Heart right ventricle (tissue), 16 donors: ENCODE data around the gene RAB11B. TPM values are rescaled to one million over a fixed set of nuclear protein-coding genes. Genes with fewer than 3 reads are reported as not detected.

Experiments used
- ATAC-seq, 8 donors: fragments of 200-7000 bp; cut with Tn5 transposase; one replicate each; pipeline ENCODE4 v1.9.1; 2020; ENCODE audit warnings: mild to moderate bottlenecking in 8 of 8, moderate library complexity in 8 of 8, moderate number of reproducible peaks in 1 of 8
- DNase-seq, 2 donors: peaks; one replicate each; pipeline ENCODE4 v3.0.0-alpha.2; 2020
- H3K27ac ChIP-seq, 10 donors: fragments of 200-600 bp; sonication (generic) in 2 of 10; one replicate each; pipeline versions ENCODE4 v1.5.0 to v1.8.0; 2020 to 2022; ENCODE audit warnings: mild to moderate bottlenecking in 3 of 10
- H3K27me3 ChIP-seq, 7 donors: fragments of 200-600 bp; one replicate each; pipeline ENCODE4 v1.8.0; 2021 to 2022; ENCODE audit warnings: mild to moderate bottlenecking in 2 of 7
- H3K36me3 ChIP-seq, 9 donors: fragments of 200-600 bp; sonication (generic) in 1 of 9; one replicate each; pipeline versions ENCODE4 v1.5.0 to v1.8.0; 2020 to 2022; ENCODE audit warnings: mild to moderate bottlenecking in 2 of 9
- H3K4me1 ChIP-seq, 9 donors: fragments of 200-600 bp; sonication (generic) in 1 of 9; one replicate each; pipeline versions ENCODE4 v1.5.0 to v1.8.0; 2020 to 2022; ENCODE audit warnings: mild to moderate bottlenecking in 4 of 9
- H3K4me3 ChIP-seq, 10 donors: fragments of 200-600 bp; sonication (generic) in 2 of 10; one replicate each; pipeline versions ENCODE4 v1.5.0 to v1.8.0; 2020 to 2022; ENCODE audit warnings: mild to moderate bottlenecking in 7 of 10, moderate library complexity in 2 of 10
- H3K9me3 ChIP-seq, 11 donors: fragments of 200-600 bp in 10 of 11; sonication (generic) in 2 of 11; one replicate each; pipeline versions ENCODE4 v1.5.0 to v1.8.0; 2013 to 2022; ENCODE audit warnings: mild to moderate bottlenecking in 2 of 11, control low read depth in 1 of 11, moderate library complexity in 1 of 11
- WGBS, 2 donors: extraction: QIAGEN DNeasy Blood & Tissue Kit; methylation state at CpG; one replicate each; pipeline ENCODE4 v1.1.7; 2013; ENCODE audit warnings: inconsistent platforms in 1 of 2; 5-methylcytosine and 5-hydroxymethylcytosine counted together
- intact Hi-C, 10 donors: fragments of 100-400 bp; cut with DNase I; formaldehyde crosslinking; loops; one replicate each; pipeline versions ENCODE4 v1.11.1 to v1.14.2; 2022
- polyA plus RNA-seq, 2 donors: library from polyadenylated mRNA; stranded (reverse); fragments of 200-250 nt; gene quantifications; one replicate each; pipeline ENCODE4 v1.2.3, GENCODE V29; 2013
- total RNA-seq, 10 donors: library from RNA; stranded (reverse); fragmentation: NEBNext Ultra II Directional in 3 of 10; extraction: Animal tissue kit (Norgen Biotek cat#: 25700) in 3 of 10; gene quantifications; one replicate each; pipeline versions ENCODE4 v1.2.1 to v1.2.4, GENCODE V29; 2021 to 2023
- TF ChIP-seq, protein P1 (sequence below), 9 donors: fragments of 200-600 bp; sonication (generic) in 2 of 9; IDR thresholded peaks; one replicate each; pipeline versions ENCODE4 v1.5.0 to v1.8.0; 2021 to 2022; ENCODE audit warnings: antibody characterized with exemption in 9 of 9, mild to moderate bottlenecking in 5 of 9, moderate library complexity in 1 of 9
- donor health status: Arrhythmogenic right ventricular cardiomyopathy.
- donor health status: ischemic (EF 13 %, LVEDD 7.1; RV severe dilation, severe dysfunction).
- donor health status: healthy with polysubstance abuse.
- donor health status: DM: no; HTN: yes; CAD: no.
- donor health status: DM: no; HTN: no; CAD: no.
- donor health status: ischemic (EF 25% LVEDD 6.9; RV normal size, moderate dysfunction).
- donor health status: ischemic (EF 25% LVEDD 5.7; RV mildly dilated, moderate dysfunction).
- donor health status: healthy.
- donor health status: DM: yes; HTN: yes; CAD: no.
- donor health status: Ischemic cardiomyopathy.
- donor health status: ischemic (EF 35%, LVEDD 5.7; RV mildly dilated, moderate dysfunction).
- donor health status: nonischemic (EF 11% LVEDD 7.7; RV severe dilation, severe dysfunction).
- donor health status: DM: yes; HTN: yes; CAD: no.
- donor health status: PGD.
- donor health status: ischemic (EF 29% LVEDD 5.4; RV normal size, mild dysfunction).
- donor health status: nonischemic (EF 23%, LVEDD 6.1; RV moderate dilation, normal function).

Gene RAB11B
- total and polyA plus RNA-seq, 12 donors: 111 to 178 (median 156) TPM

- Histone ChIP-seq H3K27ac (peak overlapping the region in 9 of 10 donors; percentile 47 to 93 (median 83)), H3K4me1 (peaks cover 8 to 58% (median 47%) of the 10 kb centered on the region in 9 donors), H3K36me3 (no peaks in the 10 kb centered on the region), H3K4me3 (peak overlapping the region in 3 of 10 donors; percentile 5 to 17 (median 9)), H3K9me3 (no peaks in the 10 kb centered on the region), H3K27me3 (peaks cover 0 to 30% (median 0%) of the 10 kb centered on the region in 7 donors)
- intact Hi-C loops: loop anchor here in 2 of 10 donors (2.0 kb wide), 1 partner anchor 29 kb away; the partner anchor contains the start of gene RAB11B (in 2 of the 2)
- TF ChIP-seq, protein P1, sequence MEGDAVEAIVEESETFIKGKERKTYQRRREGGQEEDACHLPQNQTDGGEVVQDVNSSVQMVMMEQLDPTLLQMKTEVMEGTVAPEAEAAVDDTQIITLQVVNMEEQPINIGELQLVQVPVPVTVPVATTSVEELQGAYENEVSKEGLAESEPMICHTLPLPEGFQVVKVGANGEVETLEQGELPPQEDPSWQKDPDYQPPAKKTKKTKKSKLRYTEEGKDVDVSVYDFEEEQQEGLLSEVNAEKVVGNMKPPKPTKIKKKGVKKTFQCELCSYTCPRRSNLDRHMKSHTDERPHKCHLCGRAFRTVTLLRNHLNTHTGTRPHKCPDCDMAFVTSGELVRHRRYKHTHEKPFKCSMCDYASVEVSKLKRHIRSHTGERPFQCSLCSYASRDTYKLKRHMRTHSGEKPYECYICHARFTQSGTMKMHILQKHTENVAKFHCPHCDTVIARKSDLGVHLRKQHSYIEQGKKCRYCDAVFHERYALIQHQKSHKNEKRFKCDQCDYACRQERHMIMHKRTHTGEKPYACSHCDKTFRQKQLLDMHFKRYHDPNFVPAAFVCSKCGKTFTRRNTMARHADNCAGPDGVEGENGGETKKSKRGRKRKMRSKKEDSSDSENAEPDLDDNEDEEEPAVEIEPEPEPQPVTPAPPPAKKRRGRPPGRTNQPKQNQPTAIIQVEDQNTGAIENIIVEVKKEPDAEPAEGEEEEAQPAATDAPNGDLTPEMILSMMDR (IDR thresholded peaks at IDR 0.05): no peak
- WGBS, 2 donors: 31 to 32% methylated on average over 12 of the region's 12 CpGs
- DNase-seq: peak; percentile 93 to 95
- peak; percentile 78 to 91 (median 87) for ATAC-seq
Observed at GRCh38 chr19:8361921-8362793, 28.0 kb upstream of the RAB11B start.

DNA sequence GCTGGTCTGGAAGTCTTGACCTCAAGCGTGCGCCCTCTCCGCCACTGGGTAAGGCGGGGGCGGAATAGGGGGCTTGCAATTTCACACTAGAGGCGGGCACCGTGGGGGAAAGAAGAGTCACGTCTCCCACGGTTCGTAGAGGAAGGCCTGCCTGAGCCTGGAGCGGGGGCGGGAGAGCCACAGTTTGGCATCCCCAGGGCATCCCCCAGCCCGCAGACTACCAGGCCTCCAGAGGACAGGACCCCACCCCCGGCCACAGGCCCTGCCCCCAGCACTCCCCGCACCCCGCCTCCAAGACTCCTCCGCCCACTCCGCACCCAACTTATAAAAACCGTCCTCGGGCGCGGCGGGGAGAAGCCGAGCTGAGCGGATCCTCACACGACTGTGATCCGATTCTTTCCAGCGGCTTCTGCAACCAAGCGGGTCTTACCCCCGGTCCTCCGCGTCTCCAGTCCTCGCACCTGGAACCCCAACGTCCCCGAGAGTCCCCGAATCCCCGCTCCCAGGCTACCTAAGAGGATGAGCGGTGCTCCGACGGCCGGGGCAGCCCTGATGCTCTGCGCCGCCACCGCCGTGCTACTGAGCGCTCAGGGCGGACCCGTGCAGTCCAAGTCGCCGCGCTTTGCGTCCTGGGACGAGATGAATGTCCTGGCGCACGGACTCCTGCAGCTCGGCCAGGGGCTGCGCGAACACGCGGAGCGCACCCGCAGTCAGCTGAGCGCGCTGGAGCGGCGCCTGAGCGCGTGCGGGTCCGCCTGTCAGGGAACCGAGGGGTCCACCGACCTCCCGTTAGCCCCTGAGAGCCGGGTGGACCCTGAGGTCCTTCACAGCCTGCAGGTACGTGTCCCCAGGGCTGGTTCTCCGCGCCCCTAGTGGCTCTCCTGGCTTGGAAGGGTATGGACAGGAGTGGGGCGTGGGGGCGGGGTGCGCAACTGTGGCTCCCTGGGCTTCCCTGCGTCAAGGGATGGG is 26.1 kb upstream of the RAB11B start, which contains the start of gene ANGPTL4:
Gene ANGPTL4, plus strand, starts transcription at position 353 of the 969 bp plus-strand sequence. Its CDS starts 167 bp downstream, at position 520.
- Histone ChIP-seq H3K36me3 (peaks cover 0 to 16% (median 0%) of the 10 kb centered on the region in 9 donors), H3K27me3 (peaks cover 0 to 30% (median 0%) of the 10 kb centered on the region in 7 donors), H3K4me1 (peaks cover 17 to 77% (median 62%) of the 10 kb centered on the region in 9 donors), H3K27ac (peak within 1 kb of the TSS; percentile 26 to 93 (median 84)), H3K4me3 (peak within 1 kb of the TSS; percentile 59 to 79 (median 66)), H3K9me3 (no peaks in the 10 kb centered on the region)
- ATAC-seq (peak; percentile 43 to 71 (median 64)), DNase-seq (peak; percentile 73 to 78)
- 0 to 1% methylated on average over 81 of the region's 81 CpGs for WGBS, 2 donors
- TF ChIP-seq, protein P1 (IDR thresholded peaks at IDR 0.05): peak in 5 of 9 donors; percentile 29 to 45 (median 36)
- intact Hi-C loops: loop anchor here in 2 of 10 donors (2.0 kb wide), 1 partner anchor 27 kb away; the partner anchor contains the start of gene RAB11B (in 2 of the 2)

DNA sequence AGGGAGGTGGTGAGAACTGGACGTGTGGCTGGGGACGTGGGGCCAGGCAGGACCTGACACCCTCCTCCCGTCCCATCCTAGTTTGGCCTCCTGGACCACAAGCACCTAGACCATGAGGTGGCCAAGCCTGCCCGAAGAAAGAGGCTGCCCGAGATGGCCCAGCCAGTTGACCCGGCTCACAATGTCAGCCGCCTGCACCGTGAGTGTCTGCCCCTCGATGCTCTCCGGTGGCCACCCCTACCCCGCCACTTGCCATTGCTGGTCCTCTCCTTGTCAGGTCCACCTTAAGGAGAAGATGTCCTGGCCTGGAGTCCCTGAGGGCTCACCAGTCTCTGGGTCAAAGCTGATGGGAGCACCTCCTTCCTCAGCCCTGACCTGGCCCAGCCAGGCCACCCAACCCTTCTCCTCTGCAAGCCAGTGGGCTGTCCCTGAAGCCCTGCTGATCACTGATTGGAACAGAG is 24.0 kb upstream of the RAB11B start:
- 92 to 95% methylated on average over 11 of the region's 11 CpGs for WGBS, 2 donors
- peaks cover 17 to 88% (median 67%) of the 10 kb centered on the region in 9 donors for H3K4me1 ChIP-seq
- peak overlapping the region in 3 of 10 donors; percentile 61 to 79 (median 74) for H3K4me3 ChIP-seq
- H3K27me3 ChIP-seq: peaks cover 0 to 30% (median 0%) of the 10 kb centered on the region in 7 donors
- DNase-seq (no peak), ATAC-seq (no peak)
- TF ChIP-seq, protein P1 (IDR thresholded peaks at IDR 0.05): no peak
- intact Hi-C loops: loop anchor here in 2 of 10 donors (2.0 kb wide), 2 partner anchors 25 to 27 kb away; partner anchors contain the start of gene RAB11B (in 1 of the 2)
- H3K27ac ChIP-seq: peak overlapping the region in 5 of 10 donors; percentile 77 to 93 (median 90)
- H3K36me3 ChIP-seq: peaks cover 0 to 36% (median 0%) of the 10 kb centered on the region in 9 donors
- no peaks in the 10 kb centered on the region for H3K9me3 ChIP-seq
